ENCODE measurements around the gene IRF2BPL. TPM values are rescaled to one million over a fixed set of nuclear protein-coding genes. Genes with fewer than 3 reads are reported as not detected.

Gene IRF2BPL
- total RNA-seq, 2 donors from 2014 or later: 113 to 141 TPM

DNA sequence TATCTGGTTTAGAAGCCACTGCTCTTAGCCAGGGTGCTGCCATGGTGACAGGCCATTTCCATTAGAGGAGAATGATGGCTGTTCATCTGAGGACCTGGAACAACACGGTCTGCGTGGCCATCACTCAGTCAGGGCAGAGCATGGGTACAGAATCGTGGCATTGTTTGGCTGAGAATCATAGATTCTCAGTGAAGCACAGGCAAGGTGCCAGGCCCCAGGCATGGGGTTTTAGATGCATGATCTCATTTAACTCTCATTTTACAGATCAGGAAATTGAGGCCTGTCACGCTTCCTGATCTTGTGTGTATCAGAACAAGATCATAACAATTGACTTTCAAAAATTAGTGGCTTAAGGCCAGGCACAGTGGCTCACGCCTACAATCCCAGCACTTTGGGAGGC is 26.8 kb upstream of the IRF2BPL start:
- 86% methylated on average over 5 of the region's 5 CpGs for WGBS

DNA sequence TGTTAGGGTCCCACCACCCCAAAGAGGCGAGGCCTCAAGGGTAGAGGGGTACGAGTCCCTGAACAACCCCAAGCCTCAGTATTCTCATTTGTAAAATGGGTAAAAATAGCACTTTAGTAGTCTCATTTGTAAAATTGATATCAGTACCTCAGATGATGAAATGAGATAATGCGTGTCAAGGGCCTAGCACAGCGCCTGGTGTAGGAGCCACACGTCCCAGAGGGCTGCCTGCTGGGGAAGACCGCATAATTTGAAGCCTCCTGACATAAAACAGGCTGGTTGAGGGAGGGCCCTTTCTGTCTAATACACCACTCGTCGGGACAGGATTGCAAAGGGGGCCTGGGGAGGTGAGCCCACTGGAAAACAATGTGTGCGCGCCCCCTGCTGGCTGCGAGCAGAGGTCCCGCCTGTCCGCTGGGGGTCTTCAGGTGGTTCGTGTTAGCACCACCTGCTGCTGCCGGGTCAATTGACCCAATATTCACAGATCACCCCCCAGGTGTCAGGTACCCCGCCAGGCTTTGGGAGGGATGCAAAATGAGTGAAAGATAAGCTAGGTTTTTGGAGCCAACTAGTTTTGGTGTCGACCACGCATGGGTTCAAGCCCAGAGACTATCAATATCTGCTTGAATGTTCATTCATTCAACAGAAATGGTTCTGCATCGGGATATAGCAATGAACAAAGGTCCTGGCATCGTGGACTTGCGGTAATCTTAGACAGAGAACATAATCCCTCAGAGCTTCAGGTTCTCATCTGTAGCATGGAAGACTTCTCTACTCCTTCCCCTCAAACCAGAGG is 24.7 kb upstream of the IRF2BPL start:
- no peaks in the 10 kb centered on the region for H3K9me3 ChIP-seq
- H3K27me3 ChIP-seq (replicated peaks; ENCODE audit: insufficient read depth): no peaks in the 10 kb centered on the region
- TF ChIP-seq POLR2A (IDR thresholded peaks at IDR 0.05) (no peak), POLR2AphosphoS5 (IDR thresholded peaks at IDR 0.05) (peak; percentile 32)
- TF ChIP-seq, protein P1, sequence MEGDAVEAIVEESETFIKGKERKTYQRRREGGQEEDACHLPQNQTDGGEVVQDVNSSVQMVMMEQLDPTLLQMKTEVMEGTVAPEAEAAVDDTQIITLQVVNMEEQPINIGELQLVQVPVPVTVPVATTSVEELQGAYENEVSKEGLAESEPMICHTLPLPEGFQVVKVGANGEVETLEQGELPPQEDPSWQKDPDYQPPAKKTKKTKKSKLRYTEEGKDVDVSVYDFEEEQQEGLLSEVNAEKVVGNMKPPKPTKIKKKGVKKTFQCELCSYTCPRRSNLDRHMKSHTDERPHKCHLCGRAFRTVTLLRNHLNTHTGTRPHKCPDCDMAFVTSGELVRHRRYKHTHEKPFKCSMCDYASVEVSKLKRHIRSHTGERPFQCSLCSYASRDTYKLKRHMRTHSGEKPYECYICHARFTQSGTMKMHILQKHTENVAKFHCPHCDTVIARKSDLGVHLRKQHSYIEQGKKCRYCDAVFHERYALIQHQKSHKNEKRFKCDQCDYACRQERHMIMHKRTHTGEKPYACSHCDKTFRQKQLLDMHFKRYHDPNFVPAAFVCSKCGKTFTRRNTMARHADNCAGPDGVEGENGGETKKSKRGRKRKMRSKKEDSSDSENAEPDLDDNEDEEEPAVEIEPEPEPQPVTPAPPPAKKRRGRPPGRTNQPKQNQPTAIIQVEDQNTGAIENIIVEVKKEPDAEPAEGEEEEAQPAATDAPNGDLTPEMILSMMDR (IDR thresholded peaks at IDR 0.05): peak; percentile 90 to 97 (median 94)
- peak overlapping the region; percentile 60 to 64 for H3K27ac ChIP-seq
- H3K4me3 ChIP-seq: no peak overlapping the region
- H3K36me3 ChIP-seq: no peaks in the 10 kb centered on the region
- WGBS: 36% methylated on average over 21 of the region's 21 CpGs
- intact Hi-C loops (cut with DNase I): loop anchor here (1.0 kb wide), 1 partner anchor 140 kb away; no protein-coding TSS in a partner anchor
- peaks cover 4% of the 10 kb centered on the region for H3K4me1 ChIP-seq (replicated peaks)
- DNase-seq (ENCODE audit: low spot score): peak; percentile 69

More for the DNA sequence above, 26.8 kb upstream of the IRF2BPL start:
- H3K9me3 ChIP-seq: no peaks in the 10 kb centered on the region
- H3K4me1 ChIP-seq (replicated peaks): peaks cover 4% of the 10 kb centered on the region
- H3K4me3 ChIP-seq: no peak overlapping the region
- no peaks in the 10 kb centered on the region for H3K27me3 ChIP-seq (replicated peaks; ENCODE audit: insufficient read depth)
- no peak for TF ChIP-seq POLR2A (IDR thresholded peaks at IDR 0.05)
- no peak for TF ChIP-seq POLR2AphosphoS5 (IDR thresholded peaks at IDR 0.05)
- TF ChIP-seq, protein P1 (IDR thresholded peaks at IDR 0.05): no peak
- intact Hi-C loops (cut with DNase I): no loop called here
- no peaks in the 10 kb centered on the region for H3K36me3 ChIP-seq
- no peak for DNase-seq (ENCODE audit: low spot score)
- H3K27ac ChIP-seq: no peak overlapping the region

DNA sequence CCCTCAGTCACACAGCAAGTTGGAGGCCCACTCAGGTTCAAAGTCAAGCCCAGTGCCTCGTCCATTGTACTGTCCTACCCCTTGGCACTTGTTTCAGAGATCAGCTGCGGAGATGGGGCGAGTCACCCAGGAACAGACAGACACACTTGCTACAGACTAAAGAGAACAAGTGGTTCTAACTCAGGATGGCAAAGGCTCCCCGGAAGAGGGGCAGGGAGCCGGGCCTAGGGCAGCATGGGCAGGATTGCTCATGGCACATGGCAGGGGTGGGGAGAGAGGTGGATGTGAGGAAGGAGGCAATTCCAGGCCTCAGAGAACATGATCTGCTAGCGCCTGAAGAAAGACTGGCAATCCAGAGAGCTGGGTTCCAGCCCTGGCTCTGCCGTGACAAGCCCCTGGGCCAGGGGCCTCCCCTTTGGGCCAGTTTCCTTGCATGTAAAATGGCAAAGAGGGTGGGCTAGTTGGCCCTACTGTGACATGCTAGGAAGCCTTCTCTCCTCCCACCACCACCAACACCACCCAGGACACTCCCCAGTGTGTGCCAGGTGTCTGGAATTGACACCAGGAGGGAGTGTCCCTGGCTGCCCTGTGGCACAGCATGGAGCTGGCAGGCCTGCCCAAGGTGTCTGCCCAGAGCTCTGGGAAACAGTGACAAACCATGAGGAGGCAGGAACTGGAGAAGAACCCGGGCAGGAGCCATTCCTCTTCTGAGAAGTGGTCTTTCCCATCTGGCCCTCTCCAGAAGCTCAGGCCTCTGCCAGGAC is 24.0 kb upstream of the IRF2BPL start:
- peaks cover 4% of the 10 kb centered on the region for H3K4me1 ChIP-seq (replicated peaks)
- H3K9me3 ChIP-seq: no peaks in the 10 kb centered on the region
- WGBS: 52% methylated on average over 8 of the region's 8 CpGs
- no peaks in the 10 kb centered on the region for H3K36me3 ChIP-seq
- peak overlapping the region; percentile 60 to 64 for H3K27ac ChIP-seq
- TF ChIP-seq, protein P1 (IDR thresholded peaks at IDR 0.05): no peak
- peak; percentile 23 for TF ChIP-seq POLR2AphosphoS5 (IDR thresholded peaks at IDR 0.05)
- TF ChIP-seq POLR2A (IDR thresholded peaks at IDR 0.05): no peak
- no peaks in the 10 kb centered on the region for H3K27me3 ChIP-seq (replicated peaks; ENCODE audit: insufficient read depth)
- peak; percentile 52 for DNase-seq (ENCODE audit: low spot score)
- intact Hi-C loops (cut with DNase I): loop anchor here (1.0 kb wide), 1 partner anchor 139 kb away; no protein-coding TSS in a partner anchor
- no peak overlapping the region for H3K4me3 ChIP-seq

DNA sequence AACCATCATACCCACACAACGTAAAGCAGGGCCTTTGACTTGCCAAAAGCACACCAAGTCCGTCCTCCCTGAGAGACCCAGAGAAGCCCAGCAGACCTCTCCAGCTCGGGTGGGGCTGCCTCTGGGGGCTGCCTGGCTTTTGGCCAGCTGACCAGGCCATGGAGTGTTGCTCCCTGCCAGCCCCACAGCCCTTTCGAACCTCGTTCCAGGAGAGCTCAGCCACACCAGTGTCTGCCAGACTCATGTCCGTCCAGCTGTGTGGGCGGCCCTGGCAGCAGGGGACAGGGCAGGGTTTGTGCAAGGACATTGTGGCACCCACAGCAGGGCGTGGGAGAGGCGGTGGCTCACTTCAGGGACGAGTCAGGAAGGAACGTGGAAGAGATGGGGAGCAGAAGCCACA is 22.6 kb upstream of the IRF2BPL start:
- Histone ChIP-seq H3K4me1 (replicated peaks) (peaks cover 6% of the 10 kb centered on the region), H3K4me3 (no peak overlapping the region), H3K9me3 (no peaks in the 10 kb centered on the region), H3K27me3 (replicated peaks; ENCODE audit: insufficient read depth) (no peaks in the 10 kb centered on the region), H3K27ac (peak overlapping the region; percentile 56 to 60), H3K36me3 (no peaks in the 10 kb centered on the region)
- WGBS: 37% methylated on average over 9 of the region's 11 CpGs
- DNase-seq (ENCODE audit: low spot score): peak; percentile 35
- intact Hi-C loops (cut with DNase I): no loop called here
- TF ChIP-seq, protein P1 (IDR thresholded peaks at IDR 0.05): no peak
- peak; percentile 23 for TF ChIP-seq POLR2AphosphoS5 (IDR thresholded peaks at IDR 0.05)
- TF ChIP-seq POLR2A (IDR thresholded peaks at IDR 0.05): no peak

Data from prostate gland (tissue), 2 donors.